Spleen (tissue), 11 donors: ENCODE measurements around the gene AKR1D1. TPM values are rescaled to one million over a fixed set of nuclear protein-coding genes. Genes with fewer than 3 reads are reported as not detected.
"Not testable (repeated sequence)": the region's sequence is repeated elsewhere in the genome, so short reads cannot be mapped to it uniquely, and the experiment has no call there.

Experiments
- DNase-seq: peaks from one replicate; pipeline ENCODE4 v3.0.0-alpha.2; 2020
- H3K27ac ChIP-seq, 8 donors: fragments of 200-600 bp; sonication (generic) in 7 of 8; 1 replicate in 4 of 8; 2 replicates in 4 of 8; pipeline versions ENCODE4 v1.5.0 to v1.8.0; 2016 to 2021; ENCODE audit warnings: inconsistent platforms in 4 of 8, mild to moderate bottlenecking in 4 of 8, moderate library complexity in 1 of 8
- H3K27me3 ChIP-seq, 7 donors: fragments of 200-600 bp; sonication (generic) in 6 of 7; replicated peaks in 1 of 7; 1 replicate in 4 of 7; 2 replicates in 3 of 7; pipeline versions ENCODE4 v1.5.0 to v1.8.0; 2016 to 2021; ENCODE audit warnings: inconsistent platforms in 3 of 7, mild to moderate bottlenecking in 1 of 7
- H3K36me3 ChIP-seq, 6 donors: fragments of 200-600 bp; sonication (generic) in 5 of 6; 1 replicate in 4 of 6; 2 replicates in 2 of 6; pipeline versions ENCODE4 v1.5.0 to v1.8.0; 2016 to 2021; ENCODE audit warnings: inconsistent platforms in 2 of 6
- H3K4me1 ChIP-seq, 6 donors: fragments of 200-600 bp; sonication (generic) in 5 of 6; 1 replicate in 3 of 6; 2 replicates in 3 of 6; pipeline versions ENCODE4 v1.5.0 to v1.8.0; 2016 to 2021; ENCODE audit warnings: inconsistent platforms in 3 of 6
- H3K4me3 ChIP-seq, 8 donors: fragments of 200-600 bp; sonication (generic) in 7 of 8; 1 replicate in 4 of 8; 2 replicates in 4 of 8; pipeline versions ENCODE4 v1.5.0 to v1.8.0; 2016 to 2021; ENCODE audit warnings: inconsistent platforms in 4 of 8, mild to moderate bottlenecking in 4 of 8, moderate library complexity in 2 of 8
- H3K9me3 ChIP-seq, 8 donors: fragments of 200-600 bp; sonication (generic) in 7 of 8; 1 replicate in 4 of 8; 2 replicates in 4 of 8; pipeline versions ENCODE4 v1.5.0 to v1.8.0; 2016 to 2021; ENCODE audit warnings: inconsistent platforms in 4 of 8
- POLR2A ChIP-seq, 3 donors: fragments of 450-650 bp; IDR thresholded peaks; one replicate each; pipeline ENCODE4 v1.5.1; 2017; ENCODE audit warnings: antibody characterized with exemption in 3 of 3, mild to moderate bottlenecking in 1 of 3
- POLR2AphosphoS5 ChIP-seq, 3 donors: sonication (generic); formaldehyde crosslinking; IDR thresholded peaks; one replicate each; pipeline ENCODE4 v1.5.1; 2017; ENCODE audit warnings: antibody characterized with exemption in 3 of 3
- WGBS, 5 donors: extraction: QIAGEN DNeasy Blood & Tissue Kit in 3 of 5; methylation state at CpG; one replicate each; pipeline versions ENCODE4 v1.1.5 to v1.1.7; 2013 to 2018; 5-methylcytosine and 5-hydroxymethylcytosine counted together
- intact Hi-C: fragments of 100-400 bp; cut with DNase I; formaldehyde crosslinking; loops from one replicate; pipeline ENCODE4 v1.15.0; 2023; ENCODE audit warnings: low total_unique reads
- polyA plus RNA-seq, 3 donors: library from polyadenylated mRNA; stranded (reverse); fragments of 200-250 nt; gene quantifications; one replicate each; pipeline ENCODE4 v1.2.1, GENCODE V29; 2013
- total RNA-seq, 7 donors: library from RNA; depleted of rRNA in 3 of 7; stranded (reverse); fragments of >200 nt in 3 of 7; fragmentation: NEBNext Ultra II Directional in 4 of 7; extraction: Animal tissue kit (Norgen Biotek cat#: 25700) in 4 of 7; gene quantifications; one replicate each; pipeline versions ENCODE4 v1.1.0 to v1.2.1, GENCODE V29; 2016 to 2021
- TF ChIP-seq, protein P1 (sequence below), 11 experiments: fragments of 200-600 bp in 7 of 11; fragments of 450-650 bp in 4 of 11; sonication (generic) in 4 of 11; IDR thresholded peaks in 8 of 11; conservative IDR thresholded peaks in 3 of 11; 1 replicate in 7 of 11; 2 replicates in 4 of 11; pipeline versions ENCODE4 v1.4.0 to v1.8.0; 2016 to 2021; ENCODE audit warnings: antibody characterized with exemption in 11 of 11, inconsistent platforms in 4 of 11, mild to moderate bottlenecking in 1 of 11
- donor health status: healthy with polysubstance abuse.
- donor health status: DM: no; HTN: no; CAD: no; lungs with moderate emphysema.
- donor health status: DM: no; HTN: no; CAD: no.
- donor health status: Bipolar disorder and iron deficiency.
- donor health status: healthy.
- donor health status: DM: no; HTN: no; CAD: no.
- donor health status: DM: yes; HTN: yes; CAD: no.

AKR1D1 gene
- total and polyA plus RNA-seq, 10 donors, result 0.39 TPM; not detected in 9

DNA sequence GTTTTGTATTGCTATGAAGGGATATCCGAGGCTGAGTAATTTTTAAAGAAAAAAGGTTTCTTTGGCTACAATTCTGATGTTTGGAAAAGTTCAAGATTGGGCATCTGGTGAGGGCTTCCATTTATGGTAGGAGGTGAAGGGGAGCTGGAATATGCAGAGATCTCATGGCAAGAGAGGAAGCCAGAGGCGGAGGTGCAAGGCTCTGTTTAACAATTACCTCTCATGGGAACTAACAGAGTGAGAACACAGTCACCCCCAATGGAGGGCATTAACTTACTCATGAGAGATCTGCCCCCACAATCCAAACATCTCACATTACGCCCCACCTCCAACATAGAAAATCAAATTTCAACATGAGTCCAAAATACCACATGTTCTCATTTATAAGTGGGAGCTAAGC is 62.0 kb downstream of the AKR1D1 start:
- intact Hi-C loops, result no loop called here
- WGBS, 5 donors, result 53 to 84% (median 63%) methylated on average over 3 of the region's 3 CpGs
- no peak for DNase-seq

DNA sequence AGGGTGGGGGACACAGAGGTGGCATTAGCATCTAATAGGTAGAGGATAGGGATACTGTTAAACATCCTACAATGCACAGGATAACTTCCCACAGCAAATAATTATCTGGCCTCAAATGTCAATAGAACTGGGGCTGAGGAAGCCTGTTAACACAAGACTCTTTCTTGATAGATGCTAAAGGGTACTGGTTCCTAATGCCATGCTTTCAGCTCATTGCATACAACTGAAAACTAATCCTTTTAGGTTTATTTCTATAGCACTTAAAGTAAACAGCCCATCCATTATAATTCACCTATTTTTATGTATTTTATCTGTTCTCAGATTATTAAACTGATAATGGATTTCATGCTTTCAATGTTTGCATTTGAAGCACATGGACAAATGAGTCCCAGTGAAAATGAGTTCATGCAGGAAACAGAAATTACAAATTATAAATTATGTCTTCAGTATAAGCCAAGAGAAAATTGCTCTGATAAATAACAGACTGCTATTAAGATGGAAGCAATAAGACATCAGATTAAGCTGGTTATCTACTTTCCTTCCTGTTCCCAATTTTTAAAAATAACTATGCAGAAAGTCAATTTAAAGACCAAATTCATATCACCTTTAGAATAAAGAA is 66.4 kb downstream of the AKR1D1 start:
- Histone ChIP-seq H3K4me3 (no peak overlapping the region), H3K4me1 (no peaks in the 10 kb centered on the region), H3K9me3 (no peaks in the 10 kb centered on the region), H3K36me3 (no peaks in the 10 kb centered on the region), H3K27ac (no peak overlapping the region), H3K27me3 (no peaks in the 10 kb centered on the region)
- DNase-seq, result no peak
- intact Hi-C loops, result no loop called here
- TF ChIP-seq POLR2A (IDR thresholded peaks at IDR 0.05) (no peak), POLR2AphosphoS5 (IDR thresholded peaks at IDR 0.05) (no peak)
- TF ChIP-seq, protein P1, sequence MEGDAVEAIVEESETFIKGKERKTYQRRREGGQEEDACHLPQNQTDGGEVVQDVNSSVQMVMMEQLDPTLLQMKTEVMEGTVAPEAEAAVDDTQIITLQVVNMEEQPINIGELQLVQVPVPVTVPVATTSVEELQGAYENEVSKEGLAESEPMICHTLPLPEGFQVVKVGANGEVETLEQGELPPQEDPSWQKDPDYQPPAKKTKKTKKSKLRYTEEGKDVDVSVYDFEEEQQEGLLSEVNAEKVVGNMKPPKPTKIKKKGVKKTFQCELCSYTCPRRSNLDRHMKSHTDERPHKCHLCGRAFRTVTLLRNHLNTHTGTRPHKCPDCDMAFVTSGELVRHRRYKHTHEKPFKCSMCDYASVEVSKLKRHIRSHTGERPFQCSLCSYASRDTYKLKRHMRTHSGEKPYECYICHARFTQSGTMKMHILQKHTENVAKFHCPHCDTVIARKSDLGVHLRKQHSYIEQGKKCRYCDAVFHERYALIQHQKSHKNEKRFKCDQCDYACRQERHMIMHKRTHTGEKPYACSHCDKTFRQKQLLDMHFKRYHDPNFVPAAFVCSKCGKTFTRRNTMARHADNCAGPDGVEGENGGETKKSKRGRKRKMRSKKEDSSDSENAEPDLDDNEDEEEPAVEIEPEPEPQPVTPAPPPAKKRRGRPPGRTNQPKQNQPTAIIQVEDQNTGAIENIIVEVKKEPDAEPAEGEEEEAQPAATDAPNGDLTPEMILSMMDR (IDR thresholded peaks at IDR 0.05 in 8 of 11, conservative IDR thresholded peaks at IDR 0.05 in 3 of 11), result no peak

More for the DNA sequence above, 62.0 kb downstream of the AKR1D1 start:
- H3K27ac ChIP-seq, result no peak overlapping the region
- H3K9me3 ChIP-seq, result no peaks in the 10 kb centered on the region
- no peak for TF ChIP-seq POLR2A (IDR thresholded peaks at IDR 0.05)
- no peak for TF ChIP-seq POLR2AphosphoS5 (IDR thresholded peaks at IDR 0.05)
- TF ChIP-seq, protein P1 (IDR thresholded peaks at IDR 0.05 in 8 of 11, conservative IDR thresholded peaks at IDR 0.05 in 3 of 11), result no peak
- H3K4me1 ChIP-seq, result no peaks in the 10 kb centered on the region
- H3K4me3 ChIP-seq, result no peak overlapping the region
- no peaks in the 10 kb centered on the region for H3K36me3 ChIP-seq
- H3K27me3 ChIP-seq, result no peaks in the 10 kb centered on the region

DNA sequence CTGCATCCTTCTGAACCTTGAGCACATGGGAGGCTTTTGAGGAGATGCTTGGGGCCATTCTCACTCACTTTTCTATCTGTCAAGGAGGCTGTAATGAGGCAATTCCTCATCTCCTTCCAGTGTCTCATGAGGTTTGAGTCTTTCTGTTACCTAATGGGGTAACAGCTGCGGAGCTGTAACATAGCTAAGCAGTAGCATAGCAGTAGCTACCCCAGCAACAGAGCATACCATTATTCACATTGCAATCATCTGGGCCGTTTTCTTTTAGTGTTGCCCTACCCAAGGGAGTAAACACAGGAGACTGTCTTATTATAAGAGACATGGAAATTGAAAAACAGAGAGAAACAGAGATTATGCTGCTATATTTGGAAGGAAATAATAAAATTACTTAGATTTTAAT is 68.7 kb downstream of the AKR1D1 start:
- Histone ChIP-seq H3K9me3 (no peaks in the 10 kb centered on the region), H3K4me3 (no peak overlapping the region), H3K4me1 (no peaks in the 10 kb centered on the region), H3K27me3 (peaks cover 0 to 5% (median 0%) of the 10 kb centered on the region in 7 donors), H3K36me3 (no peaks in the 10 kb centered on the region), H3K27ac (no peak overlapping the region)
- 86 to 92% (median 91%) methylated on average over 2 of the region's 2 CpGs for WGBS, 5 donors
- DNase-seq, result no peak
- intact Hi-C loops, result no loop called here
- TF ChIP-seq POLR2A (IDR thresholded peaks at IDR 0.05) (no peak), POLR2AphosphoS5 (IDR thresholded peaks at IDR 0.05) (no peak)
- TF ChIP-seq, protein P1 (IDR thresholded peaks at IDR 0.05 in 8 of 11, conservative IDR thresholded peaks at IDR 0.05 in 3 of 11), result no peak

DNA sequence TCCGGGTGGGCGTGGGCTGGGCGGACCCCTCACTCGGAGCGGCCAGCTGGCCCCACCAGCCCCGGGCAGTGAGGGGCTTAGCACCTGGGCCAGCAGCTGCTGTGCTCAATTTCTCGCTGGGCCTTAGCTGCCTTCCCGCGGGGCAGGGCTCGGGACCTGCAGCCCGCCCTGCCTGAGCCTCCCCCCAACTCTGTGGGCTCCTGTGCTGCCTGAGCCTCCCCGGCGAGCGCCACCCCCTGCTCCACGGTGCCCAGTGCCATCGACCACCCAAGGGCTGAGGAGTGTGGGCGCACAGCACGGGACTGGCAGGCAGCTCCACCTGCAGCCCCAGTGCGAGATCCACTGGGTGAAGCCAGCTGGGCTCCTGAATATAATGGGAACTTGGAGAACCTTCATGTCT is 70.0 kb downstream of the AKR1D1 start:
- intact Hi-C loops, DNase-seq, H3K4me1 ChIP-seq, H3K27me3 ChIP-seq, H3K36me3 ChIP-seq, H3K9me3 ChIP-seq, H3K27ac ChIP-seq, H3K4me3 ChIP-seq: not testable (repeated sequence)
- WGBS, 5 donors, result 89 to 97% (median 93%) methylated on average over 13 to 19 of the region's 19 CpGs

DNA sequence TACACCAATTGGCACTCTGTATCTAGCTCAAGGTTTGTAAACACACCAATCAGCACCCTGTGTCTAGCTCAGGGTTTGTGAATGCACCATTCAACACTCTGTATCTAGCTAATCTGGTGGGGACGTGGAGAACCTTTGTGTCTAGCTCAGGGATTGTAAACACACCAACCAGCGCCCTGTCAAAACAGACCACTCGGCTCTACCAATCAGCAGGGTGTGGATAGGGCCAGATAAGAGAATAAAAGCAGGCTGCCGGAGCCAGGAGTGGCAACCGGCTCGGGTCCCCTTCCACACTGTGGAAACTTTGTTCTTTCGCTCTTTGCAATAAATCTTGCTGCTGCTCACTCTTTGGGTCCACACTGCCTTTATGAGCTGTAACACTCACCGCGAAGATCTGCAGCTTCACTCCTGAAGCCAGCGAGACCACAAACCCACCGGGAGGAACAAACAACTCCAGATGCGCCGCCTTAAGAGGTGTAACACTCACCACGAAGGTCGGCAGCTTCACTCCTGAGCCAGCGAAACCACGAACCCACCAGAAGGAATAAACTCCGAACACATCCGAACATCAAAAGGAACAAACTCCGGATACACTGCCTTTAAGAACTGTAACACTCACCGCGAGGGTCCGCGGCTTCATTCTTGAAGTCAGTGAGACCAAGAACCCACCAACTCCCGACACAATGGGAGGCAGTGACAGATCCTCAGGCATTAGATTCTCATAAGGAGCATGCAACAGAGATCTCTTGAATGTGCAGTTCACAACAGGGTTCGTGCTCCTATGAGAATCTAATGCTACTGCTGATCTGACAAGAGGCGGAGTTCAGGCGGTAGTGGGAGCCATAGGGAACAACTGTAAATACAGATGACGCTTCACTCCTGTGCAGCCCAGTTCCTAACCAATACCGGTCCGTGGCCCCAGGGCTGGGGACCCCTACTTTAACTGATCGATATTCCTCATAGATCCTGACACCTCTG is 70.8 kb downstream of the AKR1D1 start:
- H3K27me3 ChIP-seq, H3K9me3 ChIP-seq, H3K36me3 ChIP-seq, DNase-seq, intact Hi-C loops, H3K4me1 ChIP-seq, H3K27ac ChIP-seq, H3K4me3 ChIP-seq: not testable (repeated sequence)
- WGBS, 5 donors, result 59 to 91% (median 79%) methylated on average over 32 of the region's 32 CpGs
